Myometrial cell (primary cell): Measurements from ENCODE around the gene MGST3. TPM values are rescaled to one million over a fixed set of nuclear protein-coding genes. Genes with fewer than 3 reads are reported as not detected.

Source experiments
- total RNA-seq: library from RNA; depleted of rRNA; stranded (reverse); fragments of >200 nt; gene quantifications from 2 replicates; pipeline ENCODE4 v1.2.3, GENCODE V29; 2015

The MGST3 gene
- 181 and 204 TPM in 2 replicates for total RNA-seq

GRCh38 chr1:165630629-165631341, at the start of gene MGST3:
TSS of gene MGST3 (plus strand) at chr1:165631234. CDS start at chr1:165649848, 18,614 bp downstream.

DNA sequence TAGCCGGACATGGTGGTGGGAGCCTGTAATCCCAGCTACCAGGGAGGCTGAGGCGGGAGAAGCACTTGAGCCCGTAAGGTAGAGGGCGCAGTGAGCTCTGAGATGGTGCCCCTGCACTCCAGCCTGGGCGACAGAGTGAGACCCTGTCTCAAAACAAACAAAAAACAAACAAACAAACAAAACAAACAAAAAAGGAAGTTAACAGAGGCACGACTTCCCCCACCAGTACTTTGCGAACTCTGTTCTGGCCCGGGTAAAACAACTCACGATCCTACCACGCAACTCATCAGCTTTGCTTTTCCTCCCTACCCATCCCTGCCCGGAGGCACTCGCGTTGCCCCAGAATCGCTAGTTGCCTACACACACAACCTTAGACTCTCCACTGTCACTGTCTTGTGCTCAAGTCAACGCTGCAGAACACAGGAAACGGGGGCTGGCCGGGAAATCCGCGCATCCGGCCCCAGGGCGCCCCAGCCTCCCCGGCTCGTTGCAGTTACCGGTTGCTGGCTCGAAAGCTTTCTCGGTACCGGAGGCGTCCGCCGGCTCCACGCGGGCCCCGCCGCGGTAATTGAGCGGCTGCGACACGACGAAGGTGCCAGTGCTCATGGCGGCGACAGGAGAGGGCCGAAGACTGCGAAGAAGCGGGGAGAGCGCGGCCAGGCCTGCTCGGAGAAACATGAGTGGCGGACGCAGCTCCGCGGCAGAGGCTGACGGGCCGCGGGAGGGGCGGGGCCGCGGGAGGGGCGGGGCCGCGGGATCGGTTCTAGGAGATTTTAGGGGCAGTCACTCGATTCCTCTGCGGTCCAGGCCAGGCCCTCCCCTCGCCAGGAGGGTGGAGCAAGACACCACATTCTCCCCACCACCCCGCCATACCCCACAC, 67.1 kb downstream of the MGST3 start, which contains the start of gene ALDH9A1:
ALDH9A1 (minus strand) TSS at position 682 of the 880 bp plus-strand sequence; CDS start at position 678, 4 bp downstream.

Other genes starting within 250 kb of the MGST3 start
- not detected in 2 replicates for gene RXRG, start 186.1 kb upstream of the MGST3 start, total RNA-seq
- not detected in 2 replicates for gene LRRC52, start 87.2 kb upstream of the MGST3 start, total RNA-seq
- 135 and 139 TPM in 2 replicates for gene ALDH9A1, start 67.3 kb downstream of the MGST3 start, total RNA-seq
- gene TMCO1, start 137.6 kb downstream of the MGST3 start, total RNA-seq, result 79.0 and 83.1 TPM in 2 replicates
- 50.7 and 68.0 TPM in 2 replicates for gene UCK2, start 196.4 kb downstream of the MGST3 start, total RNA-seq